Measurements from ENCODE around the gene NFE2L2. TPM values are rescaled to one million over a fixed set of nuclear protein-coding genes. Genes with fewer than 3 reads are reported as not detected.

Gene NFE2L2
- total RNA-seq, 2 experiments from 2014 or later, result 26.2 to 58.6 TPM

DNA sequence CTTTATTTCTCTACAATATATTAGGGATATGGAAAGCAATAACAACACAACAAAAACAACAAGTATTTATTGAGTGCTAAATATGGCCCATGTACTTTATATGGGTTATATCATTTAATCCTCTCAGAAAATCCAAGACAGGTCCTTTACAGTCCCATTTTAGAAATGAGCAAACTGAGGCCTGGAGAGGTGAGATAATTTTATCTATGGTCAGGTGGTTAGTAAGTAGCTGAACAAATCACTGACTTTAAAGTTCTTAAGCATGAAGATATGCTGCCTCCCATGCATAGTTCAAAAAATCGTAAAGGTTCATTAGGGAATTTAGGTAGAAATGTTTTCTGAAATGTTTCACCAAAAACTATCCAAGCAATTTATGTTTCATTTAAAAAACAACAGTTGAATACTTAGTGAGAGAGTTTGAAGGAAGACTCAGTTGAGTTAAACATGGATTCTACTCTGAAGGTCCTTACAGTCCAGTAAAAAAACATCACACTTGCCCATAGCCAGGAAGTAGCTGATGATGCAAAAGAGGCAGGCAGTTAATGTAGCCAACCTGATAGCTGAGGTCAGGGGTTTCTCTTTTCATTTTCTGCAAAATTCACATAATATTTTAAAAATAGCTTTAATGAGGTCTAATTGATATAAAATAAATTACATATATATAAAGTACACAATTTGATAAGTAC is 7.6 kb upstream of the NFE2L2 start:
- Histone ChIP-seq H3K79me2 (ENCODE audit: insufficient read depth, low read depth, low read length) (no peaks in the 10 kb centered on the region), H3K27ac (ENCODE audit: low read depth, low read length, poor library complexity, severe bottlenecking) (no peak overlapping the region), H3K9me2 (ENCODE audit: insufficient read depth, low read length) (no peaks in the 10 kb centered on the region), H3K4me3 (ENCODE audit: low read depth, low read length, poor library complexity, severe bottlenecking) (no peak overlapping the region), H2AFZ (ENCODE audit: low read length) (no peak overlapping the region), H3K4me2 (ENCODE audit: low read length) (no peak overlapping the region), H3K9me3 (ENCODE audit: low read length) (no peaks in the 10 kb centered on the region), H3K36me3 (ENCODE audit: insufficient read depth, low read length) (no peaks in the 10 kb centered on the region), H3K4me1 (ENCODE audit: insufficient read depth, low read length, poor library complexity, severe bottlenecking) (no peaks in the 10 kb centered on the region), H4K20me1 (ENCODE audit: insufficient read depth, low read length) (no peaks in the 10 kb centered on the region)
- CTCF ChIA-PET (ENCODE audit: unreplicated experiment), result no interaction called here
- POLR2A ChIA-PET, result interaction anchor here (0.7 to 2.8 kb wide), 7 partner anchors 8 to 130 kb away, joined by 3 to 17 read pairs (median 4); partner anchors contain the start of gene NFE2L2
- no TSS peak for BruUV-seq (replicated peaks)
- intact Hi-C loops (cut with micrococcal nuclease; ENCODE audit: unreplicated experiment), result no loop called here
- no peak for DNase-seq (ENCODE audit: low spot score)
- TF ChIP-seq, protein P1, sequence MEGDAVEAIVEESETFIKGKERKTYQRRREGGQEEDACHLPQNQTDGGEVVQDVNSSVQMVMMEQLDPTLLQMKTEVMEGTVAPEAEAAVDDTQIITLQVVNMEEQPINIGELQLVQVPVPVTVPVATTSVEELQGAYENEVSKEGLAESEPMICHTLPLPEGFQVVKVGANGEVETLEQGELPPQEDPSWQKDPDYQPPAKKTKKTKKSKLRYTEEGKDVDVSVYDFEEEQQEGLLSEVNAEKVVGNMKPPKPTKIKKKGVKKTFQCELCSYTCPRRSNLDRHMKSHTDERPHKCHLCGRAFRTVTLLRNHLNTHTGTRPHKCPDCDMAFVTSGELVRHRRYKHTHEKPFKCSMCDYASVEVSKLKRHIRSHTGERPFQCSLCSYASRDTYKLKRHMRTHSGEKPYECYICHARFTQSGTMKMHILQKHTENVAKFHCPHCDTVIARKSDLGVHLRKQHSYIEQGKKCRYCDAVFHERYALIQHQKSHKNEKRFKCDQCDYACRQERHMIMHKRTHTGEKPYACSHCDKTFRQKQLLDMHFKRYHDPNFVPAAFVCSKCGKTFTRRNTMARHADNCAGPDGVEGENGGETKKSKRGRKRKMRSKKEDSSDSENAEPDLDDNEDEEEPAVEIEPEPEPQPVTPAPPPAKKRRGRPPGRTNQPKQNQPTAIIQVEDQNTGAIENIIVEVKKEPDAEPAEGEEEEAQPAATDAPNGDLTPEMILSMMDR (conservative IDR thresholded peaks at IDR 0.05; ENCODE audit: low read length), result no peak
- no peak for TF ChIP-seq EZH2phosphoT487 (IDR thresholded peaks at IDR 0.05; ENCODE audit: borderline replicate concordance, low read depth, low read length)

- intact Hi-C loops (cut with micrococcal nuclease; ENCODE audit: unreplicated experiment), result no loop called here
- no TSS peak for BruUV-seq (replicated peaks)
- CTCF ChIA-PET (ENCODE audit: unreplicated experiment), result no interaction called here
- H3K4me2 ChIP-seq (ENCODE audit: low read length), result no peak overlapping the region
- H3K4me3 ChIP-seq (ENCODE audit: low read depth, low read length, poor library complexity, severe bottlenecking), result no peak overlapping the region
- no peaks in the 10 kb centered on the region for H4K20me1 ChIP-seq (ENCODE audit: insufficient read depth, low read length)
- peaks cover 15% of the 10 kb centered on the region for H3K4me1 ChIP-seq (ENCODE audit: insufficient read depth, low read length, poor library complexity, severe bottlenecking)
- H3K27ac ChIP-seq (ENCODE audit: low read depth, low read length, poor library complexity, severe bottlenecking), result no peak overlapping the region
- POLR2A ChIA-PET, result no interaction called here
- H3K9me2 ChIP-seq (ENCODE audit: insufficient read depth, low read length), result no peaks in the 10 kb centered on the region
- no peaks in the 10 kb centered on the region for H3K79me2 ChIP-seq (ENCODE audit: insufficient read depth, low read depth, low read length)
- H3K9me3 ChIP-seq (ENCODE audit: low read length), result no peaks in the 10 kb centered on the region
- no peak for DNase-seq (ENCODE audit: low spot score)
- no peak overlapping the region for H2AFZ ChIP-seq (ENCODE audit: low read length)
- TF ChIP-seq EZH2phosphoT487 (IDR thresholded peaks at IDR 0.05; ENCODE audit: borderline replicate concordance, low read depth, low read length), result no peak
- TF ChIP-seq, protein P1 (conservative IDR thresholded peaks at IDR 0.05; ENCODE audit: low read length), result no peak
- H3K36me3 ChIP-seq (ENCODE audit: insufficient read depth, low read length), result no peaks in the 10 kb centered on the region
Observed at GRCh38 chr2:177270531-177270930, 6.0 kb upstream of the NFE2L2 start.

- Histone ChIP-seq H3K4me2 (ENCODE audit: low read length) (no peak overlapping the region), H3K9me2 (ENCODE audit: insufficient read depth, low read length) (no peaks in the 10 kb centered on the region), H3K4me3 (ENCODE audit: low read depth, low read length, poor library complexity, severe bottlenecking) (no peak overlapping the region), H2AFZ (ENCODE audit: low read length) (no peak overlapping the region), H3K36me3 (ENCODE audit: insufficient read depth, low read length) (no peaks in the 10 kb centered on the region), H3K79me2 (ENCODE audit: insufficient read depth, low read depth, low read length) (no peaks in the 10 kb centered on the region), H4K20me1 (ENCODE audit: insufficient read depth, low read length) (no peaks in the 10 kb centered on the region), H3K9me3 (ENCODE audit: low read length) (no peaks in the 10 kb centered on the region), H3K27ac (ENCODE audit: low read depth, low read length, poor library complexity, severe bottlenecking) (no peak overlapping the region), H3K4me1 (ENCODE audit: insufficient read depth, low read length, poor library complexity, severe bottlenecking) (peaks cover 17% of the 10 kb centered on the region)
- DNase-seq (ENCODE audit: low spot score), result no peak
- CTCF ChIA-PET (ENCODE audit: unreplicated experiment), result no interaction called here
- BruUV-seq (replicated peaks), result no TSS peak
- TF ChIP-seq, protein P1 (conservative IDR thresholded peaks at IDR 0.05; ENCODE audit: low read length), result no peak
- TF ChIP-seq EZH2phosphoT487 (IDR thresholded peaks at IDR 0.05; ENCODE audit: borderline replicate concordance, low read depth, low read length), result no peak
- POLR2A ChIA-PET, result interaction anchor here (1.4 kb wide), 1 partner anchor 13 kb away, joined by 5 read pairs; no protein-coding TSS in a partner anchor
- intact Hi-C loops (cut with micrococcal nuclease; ENCODE audit: unreplicated experiment), result loop anchor here (10.0 kb wide), 1 partner anchor 1186 kb away; the partner anchor contains the start of genes PJVK and PRKRA
Observed at GRCh38 chr2:177268901-177269300, 4.4 kb upstream of the NFE2L2 start.
